Fibroblast of lung (primary cell): ENCODE data around the gene TBC1D9. TPM values are rescaled to one million over a fixed set of nuclear protein-coding genes. Genes with fewer than 3 reads are reported as not detected.

Source experiments
- DNase-seq, 2 donors: peaks; one replicate each; pipeline versions ENCODE4 v3.0.0 to v3.0.0-alpha.2; 2010; ENCODE audit warnings: low read depth in 2 of 2
- H2AFZ ChIP-seq: 2 replicates; pipeline ENCODE4 v1.5.1; 2012; ENCODE audit warnings: low read length, control low read depth, inconsistent platforms
- H3K27ac ChIP-seq: 2 replicates; pipeline ENCODE4 v1.5.1; 2011; ENCODE audit warnings: low read length, control low read depth; ENCODE audit not compliant: insufficient read depth
- H3K27me3 ChIP-seq: 2 replicates; pipeline ENCODE4 v1.5.1; 2011; ENCODE audit warnings: mild to moderate bottlenecking, low read length; ENCODE audit not compliant: control insufficient read depth, insufficient read depth
- H3K36me3 ChIP-seq: 2 replicates; pipeline ENCODE4 v1.5.1; 2011; ENCODE audit warnings: low read length; ENCODE audit not compliant: control insufficient read depth, insufficient read depth
- H3K4me1 ChIP-seq: 2 replicates; pipeline ENCODE4 v1.5.1; 2011; ENCODE audit warnings: low read length; ENCODE audit not compliant: control insufficient read depth, insufficient read depth; ENCODE audit errors: extremely low read depth
- H3K4me2 ChIP-seq: 2 replicates; pipeline ENCODE4 v1.5.1; 2011; ENCODE audit warnings: low read length, control low read depth; ENCODE audit not compliant: insufficient read depth; ENCODE audit errors: extremely low read depth
- H3K4me3 ChIP-seq, 4 experiments: fragments of 200-600 bp in 1 of 4; sonication (generic) in 1 of 4; replicated peaks in 1 of 4; 2 replicates each; pipeline ENCODE4 v1.5.1; 2011 to 2016; ENCODE audit warnings: low read length in 4 of 4, low read depth in 3 of 4, mild to moderate bottlenecking in 3 of 4, control low read depth in 2 of 4, inconsistent platforms in 1 of 4, mixed read lengths in 1 of 4; ENCODE audit not compliant: insufficient read depth in 1 of 4; ENCODE audit errors: control extremely low read depth in 1 of 4
- H3K79me2 ChIP-seq: 2 replicates; pipeline ENCODE4 v1.5.1; 2012; ENCODE audit warnings: mild to moderate bottlenecking, low read length, inconsistent platforms; ENCODE audit not compliant: control insufficient read depth, insufficient read depth
- H3K9ac ChIP-seq: 2 replicates; pipeline ENCODE4 v1.5.1; 2011; ENCODE audit warnings: mild to moderate bottlenecking, low read length, control low read depth; ENCODE audit not compliant: insufficient read depth
- H3K9me3 ChIP-seq: 2 replicates; pipeline ENCODE4 v1.5.1; 2012; ENCODE audit warnings: low read depth, low read length; ENCODE audit not compliant: control insufficient read depth, insufficient read depth
- H4K20me1 ChIP-seq: 2 replicates; pipeline ENCODE4 v1.5.1; 2011; ENCODE audit warnings: low read length; ENCODE audit not compliant: control insufficient read depth, insufficient read depth; ENCODE audit errors: extremely low read depth
- EZH2 ChIP-seq: IDR thresholded peaks from 2 replicates; pipeline ENCODE4 v1.5.1; 2012; ENCODE audit warnings: low read length, control low read depth, mild to moderate bottlenecking; ENCODE audit errors: missing control alignments
- polyA plus RNA-seq, 2 donors: library from polyadenylated mRNA; depleted of rRNA in 1 of 2; stranded (reverse) in 1 of 2; unstranded in 1 of 2; fragments of >200 nt; gene quantifications; 2 replicates each; pipeline ENCODE4 v1.2.1, GENCODE V29; 2011 to 2012; ENCODE audit warnings: missing spikeins in 1 of 2
- total RNA-seq: library from RNA; depleted of rRNA; stranded (reverse); fragments of >200 nt; gene quantifications from 2 replicates; pipeline ENCODE4 v1.2.1, GENCODE V29; 2014
- TF ChIP-seq, protein P1 (sequence below), 2 donors: IDR thresholded peaks in 1 of 2; conservative IDR thresholded peaks in 1 of 2; 1 replicate in 1 of 2; 2 replicates in 1 of 2; pipeline ENCODE4 v1.5.1; 2011 to 2012; ENCODE audit warnings: low read length in 2 of 2, control low read depth in 1 of 2, inconsistent platforms in 1 of 2, low read depth in 1 of 2, mild to moderate bottlenecking in 1 of 2

TBC1D9 gene
- total and polyA plus RNA-seq, 2 donors (not counting 1 experiment from before 2014, with no cell fraction given): 18.6 to 36.3 TPM

GRCh38 chr4:140736669-140737343 lies 19.4 kb downstream of the TBC1D9 start:
- no peak overlapping the region for H3K4me2 ChIP-seq
- TF ChIP-seq EZH2: no peak
- TF ChIP-seq, protein P1, sequence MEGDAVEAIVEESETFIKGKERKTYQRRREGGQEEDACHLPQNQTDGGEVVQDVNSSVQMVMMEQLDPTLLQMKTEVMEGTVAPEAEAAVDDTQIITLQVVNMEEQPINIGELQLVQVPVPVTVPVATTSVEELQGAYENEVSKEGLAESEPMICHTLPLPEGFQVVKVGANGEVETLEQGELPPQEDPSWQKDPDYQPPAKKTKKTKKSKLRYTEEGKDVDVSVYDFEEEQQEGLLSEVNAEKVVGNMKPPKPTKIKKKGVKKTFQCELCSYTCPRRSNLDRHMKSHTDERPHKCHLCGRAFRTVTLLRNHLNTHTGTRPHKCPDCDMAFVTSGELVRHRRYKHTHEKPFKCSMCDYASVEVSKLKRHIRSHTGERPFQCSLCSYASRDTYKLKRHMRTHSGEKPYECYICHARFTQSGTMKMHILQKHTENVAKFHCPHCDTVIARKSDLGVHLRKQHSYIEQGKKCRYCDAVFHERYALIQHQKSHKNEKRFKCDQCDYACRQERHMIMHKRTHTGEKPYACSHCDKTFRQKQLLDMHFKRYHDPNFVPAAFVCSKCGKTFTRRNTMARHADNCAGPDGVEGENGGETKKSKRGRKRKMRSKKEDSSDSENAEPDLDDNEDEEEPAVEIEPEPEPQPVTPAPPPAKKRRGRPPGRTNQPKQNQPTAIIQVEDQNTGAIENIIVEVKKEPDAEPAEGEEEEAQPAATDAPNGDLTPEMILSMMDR (conservative IDR thresholded peaks at IDR 0.05 in 1 of 2, IDR thresholded peaks at IDR 0.05 in 1 of 2; ENCODE audit: low read depth in 1 of 2, low read length in 2 of 2): no peak
- no peaks in the 10 kb centered on the region for H3K79me2 ChIP-seq

DNA sequence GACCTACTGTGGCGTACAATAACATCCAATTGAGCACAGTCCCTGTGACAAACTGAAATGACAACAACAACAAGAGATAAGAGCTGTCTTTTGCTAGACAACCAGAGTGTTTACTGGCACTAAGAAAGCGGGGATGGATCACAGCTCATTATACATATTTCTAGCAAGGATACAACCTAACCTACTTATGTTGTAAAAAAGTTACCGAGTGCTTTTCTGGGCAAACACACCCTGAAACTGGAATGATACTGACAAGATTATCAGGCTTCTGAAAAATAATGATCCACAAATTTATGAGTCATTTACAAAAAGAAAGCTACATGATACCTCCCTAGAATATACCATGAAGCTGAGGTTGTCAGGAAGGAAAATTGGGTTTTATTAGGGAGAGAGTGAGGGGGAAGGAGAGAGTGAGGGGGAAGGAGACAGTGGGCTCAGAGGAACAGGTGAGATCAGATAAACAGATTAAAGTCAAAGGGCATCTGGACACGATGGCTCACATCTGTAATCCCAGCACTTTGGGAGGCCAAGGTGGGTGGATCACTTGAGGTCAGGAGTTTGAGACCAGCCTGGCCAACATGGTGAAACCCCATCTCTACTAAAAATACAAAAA lies 20.3 kb downstream of the TBC1D9 start:
- Histone ChIP-seq H3K4me2 (no peak overlapping the region), H2AFZ (no peak overlapping the region), H3K79me2 (no peaks in the 10 kb centered on the region), H3K27ac (no peak overlapping the region), H3K9me3 (no peaks in the 10 kb centered on the region), H3K9ac (no peak overlapping the region), H3K36me3 (no peaks in the 10 kb centered on the region), H3K4me1 (no peaks in the 10 kb centered on the region), H3K27me3 (no peaks in the 10 kb centered on the region), H4K20me1 (no peaks in the 10 kb centered on the region), H3K4me3 (no peak overlapping the region)
- TF ChIP-seq, protein P1 (conservative IDR thresholded peaks at IDR 0.05 in 1 of 2, IDR thresholded peaks at IDR 0.05 in 1 of 2; ENCODE audit: low read depth in 1 of 2, low read length in 2 of 2): no peak
- TF ChIP-seq EZH2: no peak
- DNase-seq: no peak

More at GRCh38 chr4:140736669-140737343, 19.4 kb downstream of the TBC1D9 start:
- peak in 1 of 2 donors; percentile 36 for DNase-seq
- Histone ChIP-seq H3K27ac (no peak overlapping the region), H3K9me3 (no peaks in the 10 kb centered on the region), H4K20me1 (no peaks in the 10 kb centered on the region), H3K27me3 (no peaks in the 10 kb centered on the region), H3K36me3 (no peaks in the 10 kb centered on the region), H3K4me1 (no peaks in the 10 kb centered on the region), H3K9ac (no peak overlapping the region), H3K4me3 (no peak overlapping the region), H2AFZ (no peak overlapping the region)

DNA sequence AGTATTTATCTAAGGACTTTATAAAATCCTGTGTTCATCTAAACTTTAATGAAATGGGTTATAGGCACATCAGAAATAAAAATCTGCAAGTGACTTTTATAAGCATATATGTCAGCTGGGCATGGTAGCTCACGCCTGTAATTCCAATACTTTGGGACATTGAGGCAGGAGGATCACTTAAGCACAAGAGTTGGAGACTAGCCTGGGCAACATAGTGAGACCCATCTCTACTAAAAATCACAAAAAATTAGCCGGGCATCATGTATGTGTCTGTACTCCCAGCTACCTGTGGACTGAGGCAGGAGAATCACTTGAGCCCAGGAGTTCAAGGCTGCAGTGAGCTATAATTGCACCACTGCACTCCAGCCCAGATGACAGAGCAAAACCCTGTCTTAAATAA lies 20.9 kb downstream of the TBC1D9 start:
- Histone ChIP-seq H3K27me3 (no peaks in the 10 kb centered on the region), H3K27ac (no peak overlapping the region), H3K36me3 (no peaks in the 10 kb centered on the region), H2AFZ (no peak overlapping the region), H3K9me3 (no peaks in the 10 kb centered on the region), H4K20me1 (no peaks in the 10 kb centered on the region), H3K4me3 (no peak overlapping the region), H3K4me2 (no peak overlapping the region), H3K9ac (no peak overlapping the region), H3K4me1 (no peaks in the 10 kb centered on the region), H3K79me2 (no peaks in the 10 kb centered on the region)
- DNase-seq: no peak
- TF ChIP-seq, protein P1 (conservative IDR thresholded peaks at IDR 0.05 in 1 of 2, IDR thresholded peaks at IDR 0.05 in 1 of 2; ENCODE audit: low read depth in 1 of 2, low read length in 2 of 2): no peak
- no peak for TF ChIP-seq EZH2
